NT2/D1 (cell line): ENCODE results near the gene UGT1A1.

ENCODE experiments used
- SUZ12 ChIP-seq: IDR thresholded peaks from 2 replicates; pipeline ENCODE4 v1.6.1; 2011; ENCODE audit not compliant: insufficient read length, insufficient read depth; ENCODE audit errors: extremely low read depth
- YY1 ChIP-seq: IDR thresholded peaks from 2 replicates; pipeline ENCODE4 v1.6.1; 2011; ENCODE audit not compliant: insufficient read length, insufficient read depth
- ZNF274 ChIP-seq: IDR thresholded peaks from 2 replicates; pipeline ENCODE4 v1.6.1; 2011; ENCODE audit warnings: mild to moderate bottlenecking, low read depth, low read length

GRCh38 chr2:233740870-233741269 lies 19.2 kb upstream of the UGT1A1 start:
- TF ChIP-seq SUZ12: no peak
- TF ChIP-seq YY1: no peak
- TF ChIP-seq ZNF274: no peak
